PC-9 (cell line): ENCODE results near the gene PADI1. TPM values are rescaled to one million over a fixed set of nuclear protein-coding genes. Genes with fewer than 3 reads are reported as not detected.

Experiments
- BruUV-seq: library from RNA; stranded (reverse); fragments of 400-500 nt; replicated peaks from 2 replicates; lab custom pipeline; 2021; lab: Mats Ljungman, UMichigan
- CTCF ChIA-PET: fragments of 300-600 bp; sonication (Branson Sonifier 250); formaldehyde crosslinking; loops from one replicate; lab custom pipeline; 2022; ENCODE audit warnings: antibody characterized with exemption; lab: Charles Lee
- POLR2A ChIA-PET: fragments of 300-600 bp; sonication (Branson Sonifier 250); formaldehyde crosslinking; loops from one replicate; lab custom pipeline; 2022; ENCODE audit warnings: antibody characterized with exemption; ENCODE audit not compliant: unreplicated experiment; lab: Charles Lee
- DNase-seq, 2 experiments: peaks; one replicate each; pipeline versions ENCODE4 v3.0.0 to v3.0.0-alpha.2; 2015 to 2022; ENCODE audit warnings: mixed read lengths in 1 of 2
- H2AFZ ChIP-seq: fragments of 200-600 bp; sonication (generic); 2 replicates; pipeline ENCODE4 v1.8.1; 2017; ENCODE audit warnings: antibody characterized with exemption
- H3F3A ChIP-seq: fragments of 200-600 bp; sonication (generic); 2 replicates; pipeline ENCODE4 v1.8.1; 2017; ENCODE audit warnings: antibody characterized with exemption, mild to moderate bottlenecking, low read depth; ENCODE audit not compliant: insufficient read depth
- H3K27ac ChIP-seq: fragments of 200-600 bp; sonication (generic); 2 replicates; pipeline ENCODE4 v1.6.1; 2016; ENCODE audit warnings: mixed run types
- H3K27me3 ChIP-seq: fragments of 200-600 bp; sonication (generic); 2 replicates; pipeline ENCODE4 v1.6.1; 2016; ENCODE audit warnings: low read depth, mixed run types; ENCODE audit not compliant: insufficient read depth
- H3K36me3 ChIP-seq: fragments of 200-600 bp; sonication (generic); 2 replicates; pipeline ENCODE4 v1.6.1; 2016; ENCODE audit warnings: low read depth, mixed run types
- H3K4me1 ChIP-seq: fragments of 200-600 bp; sonication (generic); replicated peaks from 2 replicates; pipeline ENCODE4 v1.6.1; 2016; ENCODE audit warnings: mixed run types; ENCODE audit not compliant: insufficient read depth
- H3K4me2 ChIP-seq: fragments of 200-600 bp; sonication (generic); 2 replicates; pipeline ENCODE4 v1.6.1; 2017; ENCODE audit warnings: mixed run types
- H3K4me3 ChIP-seq: fragments of 200-600 bp; sonication (generic); 2 replicates; pipeline ENCODE4 v1.6.1; 2016; ENCODE audit warnings: mixed run types
- H3K79me2 ChIP-seq: fragments of 200-600 bp; sonication (generic); 2 replicates; pipeline ENCODE4 v1.6.1; 2017; ENCODE audit warnings: low read depth, mixed run types
- H3K9me2 ChIP-seq: fragments of 200-600 bp; sonication (generic); 2 replicates; pipeline ENCODE4 v1.8.1; 2017; ENCODE audit warnings: mild to moderate bottlenecking; ENCODE audit not compliant: insufficient read depth
- H3K9me3 ChIP-seq: fragments of 200-600 bp; sonication (generic); 2 replicates; pipeline ENCODE4 v1.8.1; 2016; ENCODE audit warnings: low read depth; ENCODE audit not compliant: insufficient read depth
- H4K20me1 ChIP-seq: fragments of 200-600 bp; sonication (generic); 2 replicates; pipeline ENCODE4 v1.8.1; 2017; ENCODE audit not compliant: insufficient read depth
- CTCF ChIP-seq: fragments of 200-600 bp; sonication (generic); conservative IDR thresholded peaks from 2 replicates; pipeline ENCODE4 v1.6.1; 2017; ENCODE audit warnings: mixed run types, antibody characterized with exemption, mild to moderate bottlenecking, moderate library complexity
- EZH2 ChIP-seq: fragments of 200-600 bp; sonication (generic); IDR thresholded peaks from 2 replicates; pipeline ENCODE4 v1.8.0; 2017; ENCODE audit warnings: antibody characterized with exemption, low read depth
- intact Hi-C: fragments of 100-400 bp; cut with micrococcal nuclease; formaldehyde crosslinking; loops from one replicate; pipeline ENCODE4 v1.10.0; 2022; ENCODE audit not compliant: unreplicated experiment
- total RNA-seq: library from RNA; stranded (reverse); gene quantifications from 2 replicates; pipeline ENCODE4 v1.2.3, GENCODE V29; 2021

Gene PADI1
- total RNA-seq, 1 experiment from 2014 or later, result 28.3 TPM

- Histone ChIP-seq H3K27ac (no peak overlapping the region), H3K4me2 (no peak overlapping the region), H3F3A (no peaks in the 10 kb centered on the region; the same call in 1 of the 2 replicates), H3K4me3 (no peak overlapping the region), H3K79me2 (no peaks in the 10 kb centered on the region), H4K20me1 (no peaks in the 10 kb centered on the region), H3K9me3 (no peaks in the 10 kb centered on the region), H3K9me2 (no peaks in the 10 kb centered on the region), H3K36me3 (no peaks in the 10 kb centered on the region), H2AFZ (no peak overlapping the region), H3K27me3 (no peaks in the 10 kb centered on the region), H3K4me1 (peaks cover 24% of the 10 kb centered on the region)
- intact Hi-C loops, result loop anchor here (10.0 kb wide), 1 partner anchor 218 kb away; the partner anchor contains the start of gene SDHB
- no peak for DNase-seq
- no peak for TF ChIP-seq CTCF
- no peak for TF ChIP-seq EZH2
- BruUV-seq, result no TSS peak
- POLR2A ChIA-PET, result no interaction called here
- CTCF ChIA-PET, result interaction anchor here (1.0 kb wide), 1 partner anchor 110 kb away, joined by 3 read pairs; no protein-coding TSS in a partner anchor
Measured at GRCh38 chr1:17272646-17273045, 67.7 kb downstream of the PADI1 start.

GRCh38 chr1:17273096-17273495 lies 68.2 kb downstream of the PADI1 start:
- TF ChIP-seq CTCF (no peak), EZH2 (no peak)
- Histone ChIP-seq H3K79me2 (no peaks in the 10 kb centered on the region), H3K4me3 (no peak overlapping the region), H3K36me3 (no peaks in the 10 kb centered on the region), H2AFZ (no peak overlapping the region), H4K20me1 (no peaks in the 10 kb centered on the region), H3K4me2 (no peak overlapping the region), H3K27ac (no peak overlapping the region), H3F3A (no peaks in the 10 kb centered on the region; the same call in 1 of the 2 replicates), H3K4me1 (peaks cover 24% of the 10 kb centered on the region), H3K27me3 (no peaks in the 10 kb centered on the region), H3K9me3 (no peaks in the 10 kb centered on the region), H3K9me2 (no peaks in the 10 kb centered on the region)
- intact Hi-C loops, result loop anchor here (10.0 kb wide), 1 partner anchor 218 kb away; the partner anchor contains the start of gene SDHB
- CTCF ChIA-PET, result interaction anchor here (1.2 kb wide), 1 partner anchor 26 kb away, joined by 3 read pairs; no protein-coding TSS in a partner anchor
- no TSS peak for BruUV-seq
- no peak for DNase-seq
- POLR2A ChIA-PET, result no interaction called here

- Histone ChIP-seq H3K79me2 (no peaks in the 10 kb centered on the region), H3K9me3 (no peaks in the 10 kb centered on the region), H4K20me1 (no peaks in the 10 kb centered on the region), H2AFZ (no peak overlapping the region), H3K4me1 (peaks cover 24% of the 10 kb centered on the region), H3K27ac (no peak overlapping the region), H3K4me2 (no peak overlapping the region), H3K4me3 (no peak overlapping the region), H3F3A (no peaks in the 10 kb centered on the region; the same call in 1 of the 2 replicates), H3K9me2 (no peaks in the 10 kb centered on the region), H3K36me3 (no peaks in the 10 kb centered on the region), H3K27me3 (no peaks in the 10 kb centered on the region)
- TF ChIP-seq CTCF (peak; percentile 75), EZH2 (no peak)
- BruUV-seq, result no TSS peak
- CTCF ChIA-PET, result interaction anchor here (0.6 to 1.4 kb wide), 7 partner anchors 15 to 148 kb away, joined by 3 to 5 read pairs (median 3); no protein-coding TSS in a partner anchor
- POLR2A ChIA-PET, result no interaction called here
- peak; percentile 37 to 71 for DNase-seq
- intact Hi-C loops, result loop anchor here (1.0 to 10.0 kb wide), 3 partner anchors 37 to 220 kb away; partner anchors contain the start of gene SDHB
Measured at GRCh38 chr1:17274186-17275170, 69.5 kb downstream of the PADI1 start.
